GM21423 (cell line): ENCODE measurements around the gene MAN1C1.

ENCODE experiments used
- ATAC-seq: cut with Tn5 transposase; IDR thresholded peaks from one replicate; pipeline ENCODE4 v1.9.1; 2021; ENCODE audit warnings: mild to moderate bottlenecking, moderate library complexity; ENCODE audit not compliant: unreplicated experiment

The MAN1C1 gene

DNA sequence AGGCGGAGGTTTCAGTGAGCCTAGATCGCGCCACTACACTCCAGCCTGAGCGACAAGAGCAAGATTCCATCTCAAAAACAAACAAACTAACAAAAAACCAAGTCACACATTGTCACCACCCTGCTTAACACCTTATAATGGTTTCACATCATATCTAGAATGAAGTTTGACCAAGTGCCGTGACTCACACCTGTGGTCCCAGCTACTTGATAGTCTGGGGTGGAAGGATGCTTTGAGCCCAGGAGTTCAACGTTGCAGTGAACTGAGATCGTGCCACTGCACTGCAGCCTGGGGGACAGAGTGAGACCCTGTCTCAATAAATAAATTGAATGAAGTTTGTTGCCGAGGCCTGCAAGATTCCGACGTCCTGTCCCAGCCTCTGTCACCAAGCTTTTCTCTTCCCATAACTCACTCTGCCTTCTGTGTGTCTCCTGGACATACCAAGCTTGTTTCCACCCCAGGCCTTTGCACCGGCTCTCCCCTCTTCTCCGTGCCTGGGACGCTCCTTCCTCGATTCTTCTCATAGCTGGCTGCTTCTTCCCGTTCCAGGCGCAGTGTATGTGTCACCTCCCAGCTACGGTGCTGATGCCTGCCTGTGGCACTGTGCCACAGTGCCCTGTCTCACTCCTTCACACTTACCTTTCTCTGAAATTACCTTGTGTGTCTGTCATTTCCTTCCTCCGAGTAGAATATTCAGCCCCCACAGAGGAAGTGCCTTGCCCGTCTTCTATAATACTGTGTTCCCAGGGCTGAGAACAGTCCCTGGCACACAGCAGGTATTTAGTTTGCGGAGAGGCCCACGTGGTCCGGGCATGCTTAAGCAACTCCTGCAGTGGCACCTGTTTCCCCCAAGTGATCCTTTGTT, 179.6 kb downstream of the MAN1C1 start:
- no peak for ATAC-seq

GRCh38 chr1:25796811-25797458, 180.3 kb downstream of the MAN1C1 start:
- ATAC-seq, result no peak

DNA sequence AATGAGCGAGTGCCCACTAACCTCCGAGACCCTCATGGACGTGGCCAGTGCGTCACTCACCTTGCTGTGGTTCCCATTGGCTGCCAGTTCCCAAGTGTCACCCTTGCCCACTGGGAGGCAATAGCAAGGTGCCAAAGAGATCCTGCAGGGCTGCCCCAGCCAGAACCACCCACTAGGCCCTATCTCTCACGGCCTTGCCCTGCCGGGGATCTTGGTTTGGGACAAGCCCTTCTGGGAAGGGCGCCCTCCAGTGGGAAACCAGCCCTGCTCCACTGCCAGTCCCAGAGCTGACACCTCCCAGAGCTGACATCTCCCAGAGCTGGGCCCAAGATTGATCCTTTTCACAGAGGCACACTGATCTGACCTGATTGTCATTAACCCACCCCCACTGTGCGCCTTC, 181.3 kb downstream of the MAN1C1 start:
- no peak for ATAC-seq

DNA sequence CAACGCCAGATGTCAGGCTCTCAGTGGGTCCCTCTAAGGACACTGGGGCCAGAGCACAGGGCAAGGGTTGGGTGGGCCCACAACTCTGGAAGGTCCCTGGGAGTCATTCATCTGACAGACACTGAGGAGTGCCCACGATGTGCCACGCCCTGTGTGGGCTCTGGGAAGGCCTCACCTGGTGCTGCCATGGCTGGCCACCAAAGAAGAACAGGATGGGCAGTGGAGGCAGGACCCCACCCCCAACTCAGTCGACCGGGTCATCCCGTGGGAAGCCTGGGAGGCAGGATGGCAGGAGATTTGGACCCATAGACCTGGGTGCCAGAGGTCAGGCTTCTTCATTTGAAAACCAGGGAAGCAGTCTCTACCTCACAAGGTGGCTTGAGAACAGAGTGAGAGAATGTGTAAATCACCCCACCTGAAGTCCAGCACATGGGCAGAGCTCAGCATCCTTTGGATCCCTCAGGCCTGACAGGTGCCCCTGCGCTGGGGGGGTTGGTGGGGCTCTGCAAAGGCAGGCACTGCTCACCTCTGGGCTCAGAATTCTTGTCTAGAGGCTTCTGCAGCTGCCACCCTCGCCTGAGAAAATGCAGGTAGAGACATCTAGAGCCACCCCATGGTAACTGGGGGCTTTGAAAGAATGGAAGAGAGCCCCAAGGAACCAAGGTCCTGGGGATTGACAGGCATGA, 182.2 kb downstream of the MAN1C1 start:
- ATAC-seq, result no peak

- ATAC-seq, result no peak
These were observed 182.9 kb downstream of the MAN1C1 start for GRCh38 chr1:25799352-25799934.

GRCh38 chr1:25799935-25800702, 183.5 kb downstream of the MAN1C1 start, which contains the start of gene SELENON:
TSS of gene SELENON (plus strand) at chr1:25800193. CDS start at chr1:25800231, 38 bp downstream.
- no peak for ATAC-seq

DNA sequence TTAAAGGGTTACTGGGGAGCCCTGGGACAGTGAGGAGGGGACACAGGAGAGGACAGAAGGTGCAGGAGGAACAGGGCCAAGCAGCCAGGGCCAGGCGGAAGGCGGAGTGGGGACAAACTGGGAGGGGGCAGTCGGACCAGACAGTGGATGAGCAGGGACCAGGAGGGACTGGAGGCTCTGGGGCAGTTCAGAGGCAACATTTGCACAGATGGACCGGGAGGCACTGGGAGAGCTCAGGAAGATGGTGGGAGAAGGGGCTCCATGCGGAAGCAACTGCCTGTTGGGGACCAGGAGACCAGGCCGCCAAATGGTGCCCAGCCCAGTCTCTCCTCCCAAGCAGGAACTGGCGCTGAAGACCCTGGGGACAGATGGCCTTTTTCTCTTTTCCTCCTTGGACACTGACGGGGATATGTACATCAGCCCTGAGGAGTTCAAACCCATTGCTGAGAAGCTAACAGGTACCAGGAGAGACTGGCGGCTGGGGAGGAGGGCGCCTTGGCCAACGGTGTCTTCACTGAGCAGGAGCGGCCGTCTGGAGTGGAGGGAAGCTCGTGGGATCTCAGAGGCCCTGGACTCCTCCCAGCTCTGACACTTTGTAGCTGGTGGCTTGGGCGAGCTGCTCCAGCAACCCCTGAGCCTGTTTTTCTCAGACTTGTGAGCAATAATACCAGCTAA, 184.2 kb downstream of the MAN1C1 start:
- ATAC-seq, result no peak

DNA sequence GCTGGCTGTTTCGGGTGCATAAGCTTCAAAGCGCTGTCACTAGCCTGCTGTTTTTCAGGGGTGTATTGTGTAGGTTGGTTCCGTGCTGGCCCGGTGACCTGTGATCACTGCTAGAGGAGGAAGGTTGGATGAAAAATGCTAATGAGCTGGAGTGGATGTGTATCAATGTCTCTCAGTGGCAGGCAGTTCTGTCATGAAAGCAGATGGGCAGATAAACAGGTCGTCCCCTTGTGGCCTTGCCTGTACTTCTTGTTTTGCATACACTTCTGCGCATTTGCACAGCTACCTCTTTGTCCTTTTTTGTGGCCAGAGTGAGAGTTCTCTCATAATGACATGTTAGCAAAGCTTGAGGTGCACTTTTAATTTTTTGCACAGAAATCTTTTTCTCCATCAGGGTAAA, 186.3 kb downstream of the MAN1C1 start:
- no peak for ATAC-seq

DNA sequence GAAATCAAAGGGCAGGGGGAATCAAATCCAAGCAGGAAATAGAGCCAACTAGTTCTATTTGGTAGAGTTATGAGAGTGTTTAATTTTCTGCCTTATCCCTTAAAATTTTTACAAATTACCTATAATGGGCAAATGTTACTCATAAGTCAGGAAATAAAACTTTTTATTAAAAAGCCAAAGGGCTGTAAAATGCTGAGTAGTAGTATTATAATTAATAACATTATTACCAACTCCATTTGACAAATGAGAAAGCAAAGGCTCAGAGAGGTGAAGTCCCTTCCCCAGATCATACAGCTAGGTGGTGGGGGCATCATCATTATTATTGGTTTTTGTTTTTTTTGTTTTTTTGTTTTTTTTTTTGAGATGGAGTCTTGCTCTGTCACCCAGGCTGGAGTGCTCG, 186.8 kb downstream of the MAN1C1 start:
- no peak for ATAC-seq

DNA sequence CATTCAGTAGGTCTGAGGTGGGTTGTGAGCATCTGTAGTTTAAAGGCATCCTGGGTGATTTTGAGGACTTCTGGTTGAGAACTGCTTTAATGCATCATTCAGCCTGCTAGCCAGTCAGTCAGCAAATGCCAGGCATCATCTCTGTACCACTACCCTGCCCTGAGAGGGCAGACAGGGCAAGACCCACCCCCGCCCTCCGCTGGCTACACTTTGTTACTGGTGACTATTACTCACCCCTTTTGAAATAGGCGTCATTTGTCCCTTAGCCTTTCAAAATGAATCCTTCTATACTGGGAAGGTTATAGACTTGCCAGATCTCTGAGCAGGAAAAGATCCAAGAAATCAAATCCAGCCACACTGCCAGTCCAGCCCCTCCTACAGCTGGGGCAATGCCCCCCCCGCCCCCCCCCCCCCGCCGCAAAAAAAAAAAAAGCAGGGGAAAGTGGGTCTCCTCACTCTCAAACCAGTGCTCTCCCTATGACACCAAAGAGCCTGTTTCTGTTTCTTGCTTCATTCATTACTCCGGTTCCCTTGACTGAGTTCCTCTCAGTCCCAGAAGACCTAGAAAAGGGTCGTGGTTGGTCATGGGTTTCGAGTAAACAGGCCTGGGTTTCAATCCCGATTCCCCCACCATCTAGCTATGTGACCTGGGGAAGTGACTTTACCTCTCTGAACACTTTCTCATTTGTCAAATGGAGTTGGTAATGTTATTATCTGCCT, 187.8 kb downstream of the MAN1C1 start:
- ATAC-seq, result peak; percentile 36

- ATAC-seq, result no peak
These were observed 188.6 kb downstream of the MAN1C1 start for GRCh38 chr1:25804964-25805862.

DNA sequence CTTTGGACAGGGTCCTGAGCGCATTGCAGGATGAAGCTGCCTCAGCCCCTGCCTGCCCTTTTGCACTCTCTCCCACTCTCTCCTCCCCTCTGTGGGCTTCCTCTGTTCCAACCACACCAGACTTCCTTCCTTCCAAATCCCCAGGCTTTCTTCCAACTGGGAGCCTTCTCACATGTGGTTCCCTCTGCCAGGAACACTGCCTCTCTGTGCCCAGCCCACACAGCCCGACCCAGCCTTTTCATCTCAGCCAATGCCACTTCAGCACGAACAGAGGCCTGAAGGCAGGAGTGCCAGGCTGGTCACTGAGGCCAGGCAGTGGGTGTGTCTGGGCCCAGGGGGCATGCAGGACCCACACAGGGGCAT, 189.3 kb downstream of the MAN1C1 start:
- ATAC-seq, result no peak

DNA sequence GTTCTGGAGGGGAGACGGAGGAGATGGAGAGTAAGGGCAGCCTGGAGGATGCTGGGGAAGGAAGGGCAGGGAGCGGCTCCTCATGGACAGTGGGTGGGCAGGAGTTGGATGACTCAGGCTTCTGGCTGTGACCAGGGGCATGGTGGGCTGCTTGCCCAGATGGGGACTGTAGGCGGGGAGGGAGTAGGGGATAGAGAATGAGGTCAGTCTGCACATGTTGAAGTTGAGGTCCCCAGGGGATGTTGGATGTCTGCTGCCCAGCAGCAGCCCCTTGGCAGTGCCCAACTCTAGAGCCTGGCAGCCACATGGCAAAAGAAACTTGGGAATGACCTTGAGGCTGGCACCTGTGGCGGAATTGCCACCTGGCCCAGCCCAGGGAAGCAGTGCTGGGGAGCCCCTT, 189.8 kb downstream of the MAN1C1 start:
- ATAC-seq, result no peak

DNA sequence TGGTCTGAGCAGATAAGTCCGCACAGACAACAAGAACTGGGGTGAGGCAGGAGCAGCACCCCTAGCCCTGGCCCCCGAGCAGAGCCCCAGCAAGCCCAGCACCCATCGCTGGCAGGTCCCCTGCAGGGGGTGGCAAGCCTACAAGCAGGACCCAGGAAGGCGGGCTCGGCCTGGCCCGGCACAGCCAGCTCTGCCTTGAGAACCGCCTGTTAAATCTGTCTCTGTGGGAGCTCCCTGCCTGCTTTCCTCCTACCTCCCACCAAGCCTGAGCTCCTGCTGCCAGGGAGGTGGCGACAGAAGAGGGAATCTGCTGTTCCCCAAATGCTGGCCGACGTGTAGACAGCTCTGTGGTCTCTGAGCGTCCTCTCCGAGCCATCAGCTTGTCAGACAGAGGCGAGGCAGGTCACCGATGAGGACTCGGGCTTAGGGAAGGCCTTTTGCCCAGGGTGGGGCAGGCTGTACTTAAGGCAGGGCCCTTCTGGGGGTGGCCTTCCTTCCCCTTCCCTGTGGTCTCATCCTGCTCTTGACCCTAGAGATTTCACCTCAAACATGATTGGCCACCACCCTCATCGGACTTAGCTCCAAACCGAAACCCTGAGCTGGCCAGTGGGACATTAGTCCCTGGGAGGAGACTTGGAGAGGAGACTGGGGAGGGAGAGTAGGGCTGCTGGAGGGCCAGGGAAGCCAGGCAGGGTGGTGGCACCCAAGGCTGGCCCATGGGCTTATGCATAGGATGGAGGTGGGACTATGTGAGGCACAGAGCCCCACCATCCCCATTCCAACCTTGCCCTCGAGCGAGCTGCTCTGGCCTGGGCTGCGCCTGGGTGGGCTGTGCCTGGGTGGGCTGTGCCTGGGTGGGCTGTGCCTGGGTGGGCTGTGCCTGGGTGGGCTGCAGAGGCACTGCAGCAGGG, 191.1 kb downstream of the MAN1C1 start:
- no peak for ATAC-seq

- ATAC-seq, result no peak
These were observed 192.1 kb downstream of the MAN1C1 start for GRCh38 chr1:25808481-25809244.

GRCh38 chr1:25809283-25809926, 192.8 kb downstream of the MAN1C1 start:
- ATAC-seq, result no peak
